ENCODE measurements around the gene MDM2. TPM values are rescaled to one million over a fixed set of nuclear protein-coding genes. Genes with fewer than 3 reads are reported as not detected.

MDM2 gene
- total and polyA plus RNA-seq, 4 donors: 62.1 to 92.7 (median 77.8) TPM

DNA sequence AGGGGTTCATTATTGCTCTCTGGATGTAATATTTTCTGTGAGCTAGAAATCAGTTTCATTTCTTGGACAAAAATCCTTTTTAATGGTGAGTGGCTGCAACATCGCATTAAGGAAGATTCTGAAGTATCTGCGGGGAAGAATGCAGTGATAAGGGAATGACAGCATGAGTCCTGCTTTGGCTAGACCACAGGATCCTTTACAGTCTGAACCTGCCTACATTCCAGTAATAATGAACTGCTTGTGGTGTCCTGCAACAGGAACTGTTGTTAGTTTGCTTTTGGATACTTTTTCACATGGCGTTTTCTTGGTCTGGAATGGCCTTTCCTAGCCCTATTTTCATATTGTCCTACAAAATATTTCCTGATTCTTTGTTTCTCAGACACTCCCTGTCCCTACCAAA is 15.7 kb downstream of the MDM2 start:
- Histone ChIP-seq H3K4me3 (ENCODE audit: low read depth, low read length) (no peak overlapping the region), H3K36me3 (ENCODE audit: control insufficient read depth, insufficient read depth, low read length) (peaks cover 49% of the 10 kb centered on the region), H3K27ac (ENCODE audit: low read depth, low read length) (no peak overlapping the region), H3K4me1 (ENCODE audit: control insufficient read depth, insufficient read depth, low read length) (no peaks in the 10 kb centered on the region), H3K9me3 (ENCODE audit: control insufficient read depth, insufficient read depth, low read length) (no peaks in the 10 kb centered on the region), H3K27me3 (ENCODE audit: control insufficient read depth, insufficient read depth, low read length) (no peaks in the 10 kb centered on the region)
- 100% methylated on average over 2 of the region's 3 CpGs for WGBS (ENCODE audit: insufficient coverage)
- no peak for DNase-seq (ENCODE audit: low read depth in 4 of 6, low spot score in 6 of 6)

DNA sequence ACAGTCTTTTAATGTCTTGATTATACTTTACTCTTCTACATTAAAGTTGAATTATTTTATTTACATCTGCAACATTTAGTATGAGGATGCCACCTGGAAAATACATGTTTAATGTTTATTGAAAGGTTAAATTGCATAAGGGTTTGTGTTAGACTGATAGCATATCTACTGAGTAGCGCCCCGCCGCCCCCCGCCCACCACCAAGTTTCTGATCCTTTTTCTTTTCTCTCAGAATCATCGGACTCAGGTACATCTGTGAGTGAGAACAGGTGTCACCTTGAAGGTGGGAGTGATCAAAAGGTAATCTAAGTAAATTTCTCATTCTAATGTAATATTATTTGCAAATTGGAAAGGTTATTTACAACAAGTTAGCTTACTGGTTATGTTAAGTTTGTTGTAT is 16.2 kb downstream of the MDM2 start:
- no CpG with 5 or more reads among the region's 5 CpGs for WGBS (ENCODE audit: insufficient coverage)
- H3K27me3 ChIP-seq (ENCODE audit: control insufficient read depth, insufficient read depth, low read length): no peaks in the 10 kb centered on the region
- no peak for DNase-seq (ENCODE audit: low read depth in 4 of 6, low spot score in 6 of 6)
- no peaks in the 10 kb centered on the region for H3K9me3 ChIP-seq (ENCODE audit: control insufficient read depth, insufficient read depth, low read length)
- H3K27ac ChIP-seq (ENCODE audit: low read depth, low read length): no peak overlapping the region
- H3K36me3 ChIP-seq (ENCODE audit: control insufficient read depth, insufficient read depth, low read length): peaks cover 47% of the 10 kb centered on the region
- H3K4me1 ChIP-seq (ENCODE audit: control insufficient read depth, insufficient read depth, low read length): no peaks in the 10 kb centered on the region
- H3K4me3 ChIP-seq (ENCODE audit: low read depth, low read length): no peak overlapping the region

DNA sequence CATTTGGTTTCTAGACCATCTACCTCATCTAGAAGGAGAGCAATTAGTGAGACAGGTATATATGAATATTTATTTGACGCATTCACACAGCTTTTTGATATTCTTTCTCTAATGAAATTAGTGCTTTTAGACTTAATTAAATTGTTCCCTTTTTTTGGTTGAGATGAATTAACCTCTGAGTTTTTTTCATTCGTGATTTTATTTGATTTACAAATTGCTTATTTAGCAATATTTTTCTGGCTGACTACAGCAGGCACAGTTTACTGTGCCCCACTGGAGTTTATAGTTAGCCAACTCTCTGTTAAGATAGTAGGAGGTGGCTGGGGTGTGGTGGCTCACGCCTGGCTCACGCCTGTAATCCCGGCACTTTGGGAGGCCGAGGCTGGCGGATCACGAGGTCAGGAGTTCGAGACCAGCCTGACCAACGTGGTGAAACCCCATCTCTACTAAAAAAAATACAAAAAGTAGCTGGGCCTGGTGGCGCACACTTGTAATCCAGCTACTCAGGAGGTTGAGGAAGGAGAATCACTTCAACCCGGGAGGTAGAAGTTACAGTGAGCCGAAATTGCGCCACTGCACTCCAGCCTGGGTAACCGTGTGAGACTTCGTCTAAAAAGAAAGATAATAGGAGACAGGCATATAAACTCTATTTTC is 16.7 kb downstream of the MDM2 start:
- DNase-seq (ENCODE audit: low read depth in 4 of 6, low spot score in 6 of 6): no peak
- H3K36me3 ChIP-seq (ENCODE audit: control insufficient read depth, insufficient read depth, low read length): peaks cover 43% of the 10 kb centered on the region

DNA sequence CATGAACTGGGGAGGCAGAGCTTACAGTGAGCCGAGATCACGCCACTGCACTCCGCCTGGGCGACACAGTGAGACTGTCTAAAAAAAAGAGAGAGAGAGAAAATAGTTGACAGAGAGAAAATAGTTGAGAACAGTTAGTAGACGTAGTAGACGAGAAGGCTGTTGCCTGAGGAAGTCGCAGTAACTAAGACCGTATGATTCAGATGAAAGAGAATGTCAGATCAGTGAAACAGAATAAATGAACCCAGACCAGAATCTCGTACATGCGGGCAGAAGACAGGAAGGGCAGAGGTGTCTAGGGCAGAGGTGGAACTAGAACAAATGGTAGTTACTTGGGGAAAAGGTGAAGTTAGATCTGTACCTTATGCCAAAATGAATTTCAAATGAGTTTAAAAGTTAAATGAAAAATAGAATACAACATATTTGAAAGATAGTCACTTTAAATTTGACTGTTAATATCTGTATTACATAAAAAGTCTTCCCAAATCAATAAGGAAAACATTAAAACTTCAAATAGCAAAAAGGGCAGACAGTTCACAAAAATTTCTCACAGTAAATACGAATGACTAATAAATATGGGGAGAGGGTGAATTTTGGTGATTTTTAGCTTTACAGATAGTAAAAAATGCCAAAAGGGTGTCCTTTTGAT is 17.7 kb downstream of the MDM2 start:
- WGBS (ENCODE audit: insufficient coverage): 97% methylated on average over 10 of the region's 11 CpGs
- Histone ChIP-seq H3K4me3 (ENCODE audit: low read depth, low read length) (no peak overlapping the region), H3K9me3 (ENCODE audit: control insufficient read depth, insufficient read depth, low read length) (no peaks in the 10 kb centered on the region), H3K27me3 (ENCODE audit: control insufficient read depth, insufficient read depth, low read length) (no peaks in the 10 kb centered on the region), H3K36me3 (ENCODE audit: control insufficient read depth, insufficient read depth, low read length) (peaks cover 43% of the 10 kb centered on the region), H3K4me1 (ENCODE audit: control insufficient read depth, insufficient read depth, low read length) (no peaks in the 10 kb centered on the region), H3K27ac (ENCODE audit: low read depth, low read length) (no peak overlapping the region)
- DNase-seq (ENCODE audit: low read depth in 4 of 6, low spot score in 6 of 6): no peak

More for the DNA sequence above, 16.7 kb downstream of the MDM2 start:
- Histone ChIP-seq H3K27me3 (ENCODE audit: control insufficient read depth, insufficient read depth, low read length) (no peaks in the 10 kb centered on the region), H3K4me1 (ENCODE audit: control insufficient read depth, insufficient read depth, low read length) (no peaks in the 10 kb centered on the region), H3K4me3 (ENCODE audit: low read depth, low read length) (no peak overlapping the region), H3K27ac (ENCODE audit: low read depth, low read length) (no peak overlapping the region), H3K9me3 (ENCODE audit: control insufficient read depth, insufficient read depth, low read length) (no peaks in the 10 kb centered on the region)
- WGBS (ENCODE audit: insufficient coverage): 100% methylated on average over 2 of the region's 16 CpGs

DNA sequence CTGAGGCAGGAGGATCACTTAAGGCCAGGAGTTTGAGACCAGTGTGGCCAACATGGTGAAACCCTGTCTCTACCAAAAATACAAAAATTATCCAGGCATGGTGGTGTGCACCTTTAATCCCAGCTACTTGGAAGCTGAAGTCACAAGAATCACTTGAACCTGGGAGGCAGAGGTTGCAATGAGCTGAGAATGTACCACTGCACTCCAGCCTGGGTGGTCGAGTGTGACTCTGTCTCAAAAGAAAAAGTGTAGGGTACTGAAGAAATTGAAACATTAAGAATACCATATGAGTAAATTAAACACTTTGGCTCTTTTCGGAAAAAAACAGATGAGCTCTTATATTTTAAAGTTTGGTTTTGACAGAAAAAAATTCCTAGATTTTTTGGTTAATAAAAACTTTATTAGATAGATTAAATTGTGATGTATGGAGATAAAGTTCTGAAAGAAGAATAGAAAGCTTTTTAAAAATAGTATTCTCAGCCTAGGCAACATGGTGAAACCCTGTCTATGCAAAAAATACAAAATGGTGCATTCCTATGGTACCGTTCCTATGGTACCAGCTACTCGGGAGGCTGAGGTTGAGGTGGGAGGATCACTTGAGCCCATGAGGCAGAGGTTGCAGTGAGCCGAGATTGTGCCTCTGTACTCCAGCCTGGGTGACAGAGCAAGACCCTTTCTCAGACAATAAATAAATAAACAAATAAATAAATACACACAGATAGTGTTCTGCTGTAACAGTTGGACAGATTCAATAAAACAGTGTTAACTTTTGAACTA is 20.1 kb downstream of the MDM2 start:
- Histone ChIP-seq H3K27ac (ENCODE audit: low read depth, low read length) (no peak overlapping the region), H3K4me3 (ENCODE audit: low read depth, low read length) (no peak overlapping the region), H3K27me3 (ENCODE audit: control insufficient read depth, insufficient read depth, low read length) (no peaks in the 10 kb centered on the region), H3K9me3 (ENCODE audit: control insufficient read depth, insufficient read depth, low read length) (no peaks in the 10 kb centered on the region), H3K4me1 (ENCODE audit: control insufficient read depth, insufficient read depth, low read length) (no peaks in the 10 kb centered on the region), H3K36me3 (ENCODE audit: control insufficient read depth, insufficient read depth, low read length) (peaks cover 43% of the 10 kb centered on the region)
- no peak for DNase-seq (ENCODE audit: low read depth in 4 of 6, low spot score in 6 of 6)
- WGBS (ENCODE audit: insufficient coverage): 100% methylated on average over 2 of the region's 5 CpGs

DNA sequence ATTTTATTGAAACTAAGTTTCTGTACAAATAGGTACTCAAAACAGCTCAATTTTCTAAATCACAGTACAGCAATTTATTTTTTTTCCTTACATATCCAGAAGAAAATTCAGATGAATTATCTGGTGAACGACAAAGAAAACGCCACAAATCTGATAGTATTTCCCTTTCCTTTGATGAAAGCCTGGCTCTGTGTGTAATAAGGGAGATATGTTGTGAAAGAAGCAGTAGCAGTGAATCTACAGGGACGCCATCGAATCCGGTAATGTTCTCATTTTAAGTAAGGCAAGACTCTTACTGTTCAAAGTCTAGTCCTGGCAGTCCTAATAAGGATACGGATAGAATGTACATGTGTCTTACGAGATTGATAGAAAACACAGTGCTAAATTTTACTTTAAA is 20.7 kb downstream of the MDM2 start:
- H3K36me3 ChIP-seq (ENCODE audit: control insufficient read depth, insufficient read depth, low read length): peaks cover 40% of the 10 kb centered on the region
- DNase-seq (ENCODE audit: low read depth in 4 of 6, low spot score in 6 of 6): no peak
- no peak overlapping the region for H3K4me3 ChIP-seq (ENCODE audit: low read depth, low read length)
- no peaks in the 10 kb centered on the region for H3K27me3 ChIP-seq (ENCODE audit: control insufficient read depth, insufficient read depth, low read length)
- WGBS (ENCODE audit: insufficient coverage): 90% methylated on average over 2 of the region's 7 CpGs
- H3K4me1 ChIP-seq (ENCODE audit: control insufficient read depth, insufficient read depth, low read length): no peaks in the 10 kb centered on the region
- no peak overlapping the region for H3K27ac ChIP-seq (ENCODE audit: low read depth, low read length)
- no peaks in the 10 kb centered on the region for H3K9me3 ChIP-seq (ENCODE audit: control insufficient read depth, insufficient read depth, low read length)

DNA sequence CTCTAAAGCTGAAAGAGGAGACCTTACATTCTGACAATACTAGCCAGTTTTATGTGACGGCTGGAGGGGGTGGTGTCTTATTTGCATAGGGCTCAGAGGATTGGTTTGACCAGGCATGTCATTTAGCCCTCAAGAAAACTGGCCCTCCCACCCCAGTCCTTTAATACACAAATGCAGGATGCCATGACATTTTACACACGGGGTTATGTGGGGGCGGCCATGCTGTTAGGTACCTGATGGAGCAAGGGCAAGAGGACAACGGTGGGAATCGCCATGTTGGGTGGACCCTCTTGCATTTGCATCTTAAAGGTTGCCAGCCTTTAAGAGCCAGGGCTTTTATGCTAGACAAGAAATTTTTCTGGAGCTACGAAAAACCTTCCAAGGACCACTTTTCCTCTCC is 23.3 kb downstream of the MDM2 start:
- Histone ChIP-seq H3K27ac (ENCODE audit: low read depth, low read length) (no peak overlapping the region), H3K4me3 (ENCODE audit: low read depth, low read length) (no peak overlapping the region), H3K36me3 (ENCODE audit: control insufficient read depth, insufficient read depth, low read length) (peaks cover 30% of the 10 kb centered on the region), H3K27me3 (ENCODE audit: control insufficient read depth, insufficient read depth, low read length) (no peaks in the 10 kb centered on the region), H3K4me1 (ENCODE audit: control insufficient read depth, insufficient read depth, low read length) (no peaks in the 10 kb centered on the region), H3K9me3 (ENCODE audit: control insufficient read depth, insufficient read depth, low read length) (no peaks in the 10 kb centered on the region)
- DNase-seq (ENCODE audit: low read depth in 4 of 6, low spot score in 6 of 6): no peak
- 87% methylated on average over 4 of the region's 6 CpGs for WGBS (ENCODE audit: insufficient coverage)

DNA sequence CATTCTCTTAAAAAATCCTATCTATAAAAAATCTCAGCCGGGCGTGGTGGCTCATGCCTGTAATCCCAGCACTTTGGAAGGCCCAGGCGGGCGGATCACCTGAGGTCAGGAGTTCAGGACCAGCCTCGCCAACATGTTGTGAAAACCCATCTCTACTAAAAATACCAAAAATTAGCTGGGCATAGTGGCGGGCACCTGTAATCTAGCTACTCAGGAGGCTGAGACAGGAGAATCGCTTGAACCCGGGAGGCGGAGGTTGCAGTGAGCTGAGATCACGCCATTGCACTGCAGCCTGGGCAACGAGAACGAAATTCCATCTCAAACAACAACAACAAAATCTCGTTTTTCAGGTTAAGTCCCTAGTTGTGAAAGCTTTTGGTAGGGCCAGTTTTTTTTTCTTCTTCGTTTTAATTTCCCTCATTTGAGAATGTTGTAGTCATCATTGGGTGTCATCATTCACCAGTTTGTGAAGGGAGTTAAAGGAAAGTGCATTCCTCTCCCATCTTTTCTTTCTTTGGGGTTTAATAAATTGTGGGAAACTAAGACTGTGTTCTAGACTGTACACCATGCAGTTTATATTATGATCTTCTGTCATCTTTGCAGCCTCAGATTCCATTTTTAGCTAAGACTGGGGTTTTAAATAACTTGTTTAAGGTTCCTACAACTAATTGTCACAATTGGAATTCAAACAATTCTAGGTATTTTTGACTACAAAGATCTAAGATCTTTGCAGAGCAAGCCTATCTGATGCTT is 23.9 kb downstream of the MDM2 start:
- no peak overlapping the region for H3K27ac ChIP-seq (ENCODE audit: low read depth, low read length)
- no peak overlapping the region for H3K4me3 ChIP-seq (ENCODE audit: low read depth, low read length)
- DNase-seq (ENCODE audit: low read depth in 4 of 6, low spot score in 6 of 6): no peak
- H3K4me1 ChIP-seq (ENCODE audit: control insufficient read depth, insufficient read depth, low read length): no peaks in the 10 kb centered on the region
- peaks cover 26% of the 10 kb centered on the region for H3K36me3 ChIP-seq (ENCODE audit: control insufficient read depth, insufficient read depth, low read length)
- no peaks in the 10 kb centered on the region for H3K27me3 ChIP-seq (ENCODE audit: control insufficient read depth, insufficient read depth, low read length)
- WGBS (ENCODE audit: insufficient coverage): 98% methylated on average over 7 of the region's 14 CpGs
- H3K9me3 ChIP-seq (ENCODE audit: control insufficient read depth, insufficient read depth, low read length): no peaks in the 10 kb centered on the region

DNA sequence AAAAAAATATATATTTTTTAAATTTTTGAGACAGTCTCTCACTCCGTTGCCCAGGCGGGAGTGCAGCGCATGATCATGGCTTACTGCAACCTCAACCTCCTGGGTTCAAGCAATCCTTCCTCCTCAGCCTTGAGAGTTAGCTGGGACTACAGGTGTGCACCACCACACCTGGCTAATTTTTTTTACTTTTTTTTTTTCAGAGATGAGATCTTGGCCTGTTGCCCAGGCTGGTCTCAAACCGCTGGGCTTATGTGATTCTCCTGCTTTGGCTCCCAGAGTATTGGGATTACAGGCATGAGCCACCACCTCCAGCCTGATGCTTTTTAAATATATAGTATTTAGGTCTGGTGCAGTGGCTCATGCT is 24.5 kb downstream of the MDM2 start:
- H3K36me3 ChIP-seq (ENCODE audit: control insufficient read depth, insufficient read depth, low read length): peaks cover 31% of the 10 kb centered on the region
- DNase-seq (ENCODE audit: low read depth in 4 of 6, low spot score in 6 of 6): no peak
- H3K9me3 ChIP-seq (ENCODE audit: control insufficient read depth, insufficient read depth, low read length): no peaks in the 10 kb centered on the region
- no peak overlapping the region for H3K4me3 ChIP-seq (ENCODE audit: low read depth, low read length)
- no peaks in the 10 kb centered on the region for H3K27me3 ChIP-seq (ENCODE audit: control insufficient read depth, insufficient read depth, low read length)
- no peaks in the 10 kb centered on the region for H3K4me1 ChIP-seq (ENCODE audit: control insufficient read depth, insufficient read depth, low read length)
- 89% methylated on average over 3 of the region's 4 CpGs for WGBS (ENCODE audit: insufficient coverage)
- H3K27ac ChIP-seq (ENCODE audit: low read depth, low read length): no peak overlapping the region
